ENCODE measurements around the gene STXBP6.

- TF ChIP-seq OSR1 (CRISPR knock-in tag; IDR thresholded peaks at IDR 0.05) = no peak
- TF ChIP-seq ARNTL (CRISPR knock-in tag; IDR thresholded peaks at IDR 0.05; ENCODE audit: borderline replicate concordance, low read depth) = no peak
- no peak for TF ChIP-seq RARB (CRISPR knock-in tag; IDR thresholded peaks at IDR 0.05)
- no peak for TF ChIP-seq CREB5 (CRISPR knock-in tag; IDR thresholded peaks at IDR 0.05; ENCODE audit: low read depth)
Measured at GRCh38 chr14:24846261-24846660, 203.7 kb downstream of the STXBP6 start.
